ENCODE data around the gene CLDN15. TPM values are rescaled to one million over a fixed set of nuclear protein-coding genes. Genes with fewer than 3 reads are reported as not detected.

The CLDN15 gene
- polyA plus RNA-seq, 2 of the 4 experiments (the other 2 are of a cell fraction) = 9.6 to 12.9 TPM

DNA sequence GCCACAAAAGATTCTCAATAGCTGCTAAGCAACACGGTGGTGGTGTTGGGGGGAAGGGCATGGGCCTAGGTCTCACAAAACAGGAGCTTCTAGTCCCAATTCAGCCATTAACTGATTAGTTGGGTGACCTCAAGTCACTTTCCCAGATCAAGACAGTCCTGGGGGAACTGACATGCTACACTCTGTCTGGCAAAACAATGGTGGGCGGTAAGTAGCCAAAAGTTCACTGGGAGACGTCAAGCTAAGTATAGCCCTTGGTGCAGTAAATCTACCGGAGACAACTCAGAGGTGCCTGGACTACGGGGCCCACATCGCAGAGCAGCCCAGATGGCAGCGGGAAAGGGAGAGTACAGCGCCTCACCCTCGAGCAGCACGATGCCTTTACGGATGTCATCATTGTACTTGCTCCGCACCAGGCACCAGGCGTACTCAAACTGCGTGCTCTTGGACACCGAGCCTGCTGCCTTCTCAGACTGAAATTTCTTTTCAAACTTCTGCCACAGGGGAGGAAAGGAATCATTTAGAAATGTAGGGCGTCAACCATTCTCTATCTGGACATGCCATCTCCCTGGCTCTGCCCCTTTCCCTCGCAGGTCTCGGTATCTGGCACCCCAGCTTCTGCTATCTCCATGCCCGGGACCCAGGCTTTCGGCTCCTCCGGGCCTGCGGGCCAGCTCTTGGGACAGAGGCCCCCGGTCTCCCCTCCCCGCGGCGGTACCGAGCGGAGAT, 6.2 kb upstream of the CLDN15 start:
- Histone ChIP-seq H3K9me3 (no peaks in the 10 kb centered on the region), H3K27ac (peak overlapping the region; percentile 86 to 93), H3K4me3 (peak overlapping the region; percentile 88), H3K4me1 (peaks cover 15% of the 10 kb centered on the region), H3K4me2 (peak overlapping the region; percentile 96)
- POLR2A ChIA-PET = interaction anchor here (0.8 to 2.7 kb wide), 5 partner anchors 8 to 100 kb away, joined by 3 to 15 read pairs (median 6); partner anchors contain the start of genes PLOD3 and ZNHIT1
- WGBS (ENCODE audit: missing lambda C conversion rate) = 28% methylated on average over 24 of the region's 28 CpGs
- ATAC-seq (peak in 1 of 2 experiments; percentile 1; a peak in 2 of 6 replicates), FAIRE-seq (no peak), DNase-seq (ENCODE audit: low read depth in 1 of 2, low spot score in 1 of 2) (no peak)
- CTCF ChIA-PET = interaction anchor here (0.6 to 5.3 kb wide), 36 partner anchors 8 to 349 kb away, joined by 3 to 60 read pairs (median 4); partner anchors contain the start of genes AP1S1, MUC12, PLOD3 and ZNHIT1
- no peak for TF ChIP-seq HOXB5 (CRISPR knock-in tag; IDR thresholded peaks at IDR 0.05)

DNA sequence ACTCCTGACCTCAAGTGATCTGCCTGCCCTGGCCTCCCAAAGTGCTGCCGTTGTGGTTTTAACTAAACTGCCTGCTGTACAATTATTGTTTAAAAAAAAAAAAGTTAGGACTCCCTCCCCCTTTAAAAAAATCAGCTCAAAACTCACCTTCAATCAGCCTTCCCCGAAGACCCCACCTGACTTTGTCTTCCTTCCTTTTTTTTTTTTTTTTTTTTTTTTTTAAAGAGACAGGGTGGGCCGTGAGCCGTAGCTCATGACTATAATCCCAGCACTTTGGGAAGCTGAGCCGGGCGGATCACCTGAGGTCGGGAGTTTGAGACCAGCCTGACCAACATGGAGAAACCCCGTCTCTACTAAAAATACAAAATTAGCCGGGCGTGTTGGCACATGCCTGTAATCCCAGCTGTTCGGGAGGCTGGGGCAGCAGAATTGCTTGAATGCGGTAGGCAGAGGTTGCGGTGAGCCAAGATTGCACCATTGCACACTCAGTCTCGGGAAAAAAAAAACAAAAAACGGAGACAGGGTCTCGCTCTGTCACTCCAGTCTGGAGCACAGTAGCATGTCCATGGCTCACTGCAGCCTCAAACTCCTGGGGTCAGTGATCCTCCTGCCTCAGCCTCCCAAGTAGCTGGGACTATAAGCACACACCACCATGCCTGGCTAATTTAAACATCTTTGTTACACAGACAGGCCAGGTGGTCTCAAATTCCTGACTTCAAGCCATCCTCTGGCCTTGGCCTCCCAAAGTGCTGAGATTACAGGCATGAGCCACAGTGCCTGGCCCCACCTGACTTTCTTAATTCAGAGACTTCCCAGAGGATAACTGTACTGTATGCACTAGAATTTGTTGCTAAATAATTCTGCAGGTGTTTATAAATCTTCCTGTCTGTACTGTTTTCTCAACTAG, 4.1 kb upstream of the CLDN15 start:
- Histone ChIP-seq H3K4me1 (peaks cover 15% of the 10 kb centered on the region), H3K27ac (0 out of 6 replicates have a peak overlapping the region, but pooled peaks of 1 of the 2 experiments have one; percentile 0), H3K9me3 (no peaks in the 10 kb centered on the region), H3K4me2 (no peak overlapping the region), H3K4me3 (no peak overlapping the region)
- FAIRE-seq (no peak), ATAC-seq (no peak), DNase-seq (ENCODE audit: low read depth in 1 of 2, low spot score in 1 of 2) (no peak)
- CTCF ChIA-PET = interaction anchor here (0.7 to 5.3 kb wide), 5 partner anchors 9 to 97 kb away, joined by 3 to 60 read pairs (median 7); partner anchors contain the start of gene ZNHIT1
- TF ChIP-seq ZSCAN20 (CRISPR knock-in tag; IDR thresholded peaks at IDR 0.05) (no peak), RAD21 (conservative IDR thresholded peaks at IDR 0.05 in 1 of 2, IDR thresholded peaks at IDR 0.05 in 1 of 2) (no peak), GATA3 (IDR thresholded peaks at IDR 0.05; ENCODE audit: borderline replicate concordance) (no peak), KDM1A (IDR thresholded peaks at IDR 0.05; ENCODE audit: low read depth) (no peak), SREBF2 (IDR thresholded peaks at IDR 0.05) (no peak), HDAC2 (IDR thresholded peaks at IDR 0.05) (no peak), HOXA7 (CRISPR knock-in tag; IDR thresholded peaks at IDR 0.05) (no peak), TFCP2L1 (CRISPR knock-in tag; IDR thresholded peaks at IDR 0.05) (no peak), FOXS1 (CRISPR knock-in tag; IDR thresholded peaks at IDR 0.05) (no peak), FOSB (CRISPR knock-in tag; IDR thresholded peaks at IDR 0.05) (no peak), MAZ (IDR thresholded peaks at IDR 0.05; ENCODE audit: borderline replicate concordance, low read depth, low read length) (no peak), HOXB5 (CRISPR knock-in tag; IDR thresholded peaks at IDR 0.05) (no peak), ZNF302 (CRISPR knock-in tag; IDR thresholded peaks at IDR 0.05) (no peak), CHD2 (IDR thresholded peaks at IDR 0.05; ENCODE audit: low read length, partially characterized antibody) (no peak)
- TF ChIP-seq, protein P1, sequence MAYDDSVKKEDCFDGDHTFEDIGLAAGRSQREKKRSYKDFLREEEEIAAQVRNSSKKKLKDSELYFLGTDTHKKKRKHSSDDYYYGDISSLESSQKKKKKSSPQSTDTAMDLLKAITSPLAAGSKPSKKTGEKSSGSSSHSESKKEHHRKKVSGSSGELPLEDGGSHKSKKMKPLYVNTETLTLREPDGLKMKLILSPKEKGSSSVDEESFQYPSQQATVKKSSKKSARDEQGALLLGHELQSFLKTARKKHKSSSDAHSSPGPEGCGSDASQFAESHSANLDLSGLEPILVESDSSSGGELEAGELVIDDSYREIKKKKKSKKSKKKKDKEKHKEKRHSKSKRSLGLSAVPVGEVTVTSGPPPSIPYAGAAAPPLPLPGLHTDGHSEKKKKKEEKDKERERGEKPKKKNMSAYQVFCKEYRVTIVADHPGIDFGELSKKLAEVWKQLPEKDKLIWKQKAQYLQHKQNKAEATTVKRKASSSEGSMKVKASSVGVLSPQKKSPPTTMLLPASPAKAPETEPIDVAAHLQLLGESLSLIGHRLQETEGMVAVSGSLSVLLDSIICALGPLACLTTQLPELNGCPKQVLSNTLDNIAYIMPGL (CRISPR knock-in tag; IDR thresholded peaks at IDR 0.05; ENCODE audit: borderline replicate concordance) = no peak
- TF ChIP-seq, protein P2, sequence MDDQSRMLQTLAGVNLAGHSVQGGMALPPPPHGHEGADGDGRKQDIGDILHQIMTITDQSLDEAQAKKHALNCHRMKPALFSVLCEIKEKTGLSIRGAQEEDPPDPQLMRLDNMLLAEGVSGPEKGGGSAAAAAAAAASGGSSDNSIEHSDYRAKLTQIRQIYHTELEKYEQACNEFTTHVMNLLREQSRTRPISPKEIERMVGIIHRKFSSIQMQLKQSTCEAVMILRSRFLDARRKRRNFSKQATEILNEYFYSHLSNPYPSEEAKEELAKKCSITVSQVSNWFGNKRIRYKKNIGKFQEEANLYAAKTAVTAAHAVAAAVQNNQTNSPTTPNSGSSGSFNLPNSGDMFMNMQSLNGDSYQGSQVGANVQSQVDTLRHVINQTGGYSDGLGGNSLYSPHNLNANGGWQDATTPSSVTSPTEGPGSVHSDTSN (IDR thresholded peaks at IDR 0.05) = no peak
- TF ChIP-seq, protein P3, sequence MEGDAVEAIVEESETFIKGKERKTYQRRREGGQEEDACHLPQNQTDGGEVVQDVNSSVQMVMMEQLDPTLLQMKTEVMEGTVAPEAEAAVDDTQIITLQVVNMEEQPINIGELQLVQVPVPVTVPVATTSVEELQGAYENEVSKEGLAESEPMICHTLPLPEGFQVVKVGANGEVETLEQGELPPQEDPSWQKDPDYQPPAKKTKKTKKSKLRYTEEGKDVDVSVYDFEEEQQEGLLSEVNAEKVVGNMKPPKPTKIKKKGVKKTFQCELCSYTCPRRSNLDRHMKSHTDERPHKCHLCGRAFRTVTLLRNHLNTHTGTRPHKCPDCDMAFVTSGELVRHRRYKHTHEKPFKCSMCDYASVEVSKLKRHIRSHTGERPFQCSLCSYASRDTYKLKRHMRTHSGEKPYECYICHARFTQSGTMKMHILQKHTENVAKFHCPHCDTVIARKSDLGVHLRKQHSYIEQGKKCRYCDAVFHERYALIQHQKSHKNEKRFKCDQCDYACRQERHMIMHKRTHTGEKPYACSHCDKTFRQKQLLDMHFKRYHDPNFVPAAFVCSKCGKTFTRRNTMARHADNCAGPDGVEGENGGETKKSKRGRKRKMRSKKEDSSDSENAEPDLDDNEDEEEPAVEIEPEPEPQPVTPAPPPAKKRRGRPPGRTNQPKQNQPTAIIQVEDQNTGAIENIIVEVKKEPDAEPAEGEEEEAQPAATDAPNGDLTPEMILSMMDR (IDR thresholded peaks at IDR 0.05) = no peak
- TF ChIP-seq, protein P4, sequence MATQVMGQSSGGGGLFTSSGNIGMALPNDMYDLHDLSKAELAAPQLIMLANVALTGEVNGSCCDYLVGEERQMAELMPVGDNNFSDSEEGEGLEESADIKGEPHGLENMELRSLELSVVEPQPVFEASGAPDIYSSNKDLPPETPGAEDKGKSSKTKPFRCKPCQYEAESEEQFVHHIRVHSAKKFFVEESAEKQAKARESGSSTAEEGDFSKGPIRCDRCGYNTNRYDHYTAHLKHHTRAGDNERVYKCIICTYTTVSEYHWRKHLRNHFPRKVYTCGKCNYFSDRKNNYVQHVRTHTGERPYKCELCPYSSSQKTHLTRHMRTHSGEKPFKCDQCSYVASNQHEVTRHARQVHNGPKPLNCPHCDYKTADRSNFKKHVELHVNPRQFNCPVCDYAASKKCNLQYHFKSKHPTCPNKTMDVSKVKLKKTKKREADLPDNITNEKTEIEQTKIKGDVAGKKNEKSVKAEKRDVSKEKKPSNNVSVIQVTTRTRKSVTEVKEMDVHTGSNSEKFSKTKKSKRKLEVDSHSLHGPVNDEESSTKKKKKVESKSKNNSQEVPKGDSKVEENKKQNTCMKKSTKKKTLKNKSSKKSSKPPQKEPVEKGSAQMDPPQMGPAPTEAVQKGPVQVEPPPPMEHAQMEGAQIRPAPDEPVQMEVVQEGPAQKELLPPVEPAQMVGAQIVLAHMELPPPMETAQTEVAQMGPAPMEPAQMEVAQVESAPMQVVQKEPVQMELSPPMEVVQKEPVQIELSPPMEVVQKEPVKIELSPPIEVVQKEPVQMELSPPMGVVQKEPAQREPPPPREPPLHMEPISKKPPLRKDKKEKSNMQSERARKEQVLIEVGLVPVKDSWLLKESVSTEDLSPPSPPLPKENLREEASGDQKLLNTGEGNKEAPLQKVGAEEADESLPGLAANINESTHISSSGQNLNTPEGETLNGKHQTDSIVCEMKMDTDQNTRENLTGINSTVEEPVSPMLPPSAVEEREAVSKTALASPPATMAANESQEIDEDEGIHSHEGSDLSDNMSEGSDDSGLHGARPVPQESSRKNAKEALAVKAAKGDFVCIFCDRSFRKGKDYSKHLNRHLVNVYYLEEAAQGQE (IDR thresholded peaks at IDR 0.05) = no peak
- TF ChIP-seq, protein P5, sequence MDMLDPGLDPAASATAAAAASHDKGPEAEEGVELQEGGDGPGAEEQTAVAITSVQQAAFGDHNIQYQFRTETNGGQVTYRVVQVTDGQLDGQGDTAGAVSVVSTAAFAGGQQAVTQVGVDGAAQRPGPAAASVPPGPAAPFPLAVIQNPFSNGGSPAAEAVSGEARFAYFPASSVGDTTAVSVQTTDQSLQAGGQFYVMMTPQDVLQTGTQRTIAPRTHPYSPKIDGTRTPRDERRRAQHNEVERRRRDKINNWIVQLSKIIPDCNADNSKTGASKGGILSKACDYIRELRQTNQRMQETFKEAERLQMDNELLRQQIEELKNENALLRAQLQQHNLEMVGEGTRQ (IDR thresholded peaks at IDR 0.05) = no peak
- TF ChIP-seq, protein P6, sequence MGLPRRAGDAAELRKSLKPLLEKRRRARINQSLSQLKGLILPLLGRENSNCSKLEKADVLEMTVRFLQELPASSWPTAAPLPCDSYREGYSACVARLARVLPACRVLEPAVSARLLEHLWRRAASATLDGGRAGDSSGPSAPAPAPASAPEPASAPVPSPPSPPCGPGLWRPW (IDR thresholded peaks at IDR 0.05) = no peak
- WGBS (ENCODE audit: missing lambda C conversion rate) = 92% methylated on average over 16 of the region's 16 CpGs
- POLR2A ChIA-PET = no interaction called here
